NCI-H82 treated with DMSO at 0.1 percent for 48 hours (cell line): ENCODE measurements around the gene ZMYND19.
"Not testable (repeated sequence)": the region's sequence is repeated elsewhere in the genome, so short reads cannot be mapped to it uniquely, and the experiment has no call there.

ENCODE experiments used
- DNase-seq: peaks from one replicate; lab custom pipeline; 2025; ENCODE audit not compliant: unreplicated experiment; lab: John Stamatoyannopoulos, UW

Gene ZMYND19

DNA sequence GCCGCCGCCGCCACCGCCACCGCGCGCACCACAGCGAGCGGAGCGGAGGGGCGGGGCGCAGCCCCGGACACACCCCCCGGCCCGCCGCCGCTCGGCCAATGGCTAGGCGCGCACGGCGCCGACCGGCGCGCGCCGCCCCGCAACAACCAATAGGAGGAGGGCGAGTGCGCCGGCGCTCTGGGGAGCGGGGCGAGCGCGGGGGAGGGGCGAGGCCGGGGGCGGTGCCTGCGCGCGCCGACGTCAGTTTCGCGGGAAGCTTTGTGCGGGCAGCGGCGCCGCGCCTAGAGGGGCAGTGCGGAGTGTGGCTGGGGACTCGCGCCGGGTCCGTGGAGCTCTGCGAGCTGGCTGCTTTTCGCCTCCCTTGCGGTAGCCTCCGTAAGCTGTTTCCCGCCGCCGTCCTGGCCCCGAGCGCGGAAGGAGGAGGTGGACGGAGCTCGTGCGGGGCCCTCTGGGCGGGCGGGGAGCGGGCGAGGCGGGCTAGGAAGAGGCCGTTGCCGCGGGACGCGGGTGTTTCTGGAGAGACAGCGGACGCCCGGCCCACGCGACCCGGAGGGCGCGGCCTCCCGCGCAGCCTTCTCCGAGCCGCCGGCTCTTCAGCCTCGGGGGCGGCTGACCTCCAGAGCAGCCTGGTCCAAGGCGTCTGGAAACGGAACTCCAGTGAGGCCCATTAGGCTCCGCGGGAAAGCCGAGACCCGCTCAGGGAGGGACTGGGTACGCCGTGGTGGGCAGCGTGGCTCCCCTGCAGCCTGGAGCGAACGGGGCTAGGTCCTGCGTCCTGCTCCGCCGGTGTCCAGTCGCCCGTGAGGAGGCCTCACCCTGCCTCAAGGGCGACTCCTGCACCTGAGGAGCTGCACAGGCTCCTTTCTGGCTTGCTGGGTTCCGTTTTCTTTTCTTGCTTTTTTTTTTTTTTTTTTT is at the start of gene ZMYND19:
Gene ZMYND19, minus strand, starts transcription at position 44 of the 915 bp plus-strand sequence. CDS start 249 bp downstream, outside the sequence.
- DNase-seq, result peak; percentile 55

DNA sequence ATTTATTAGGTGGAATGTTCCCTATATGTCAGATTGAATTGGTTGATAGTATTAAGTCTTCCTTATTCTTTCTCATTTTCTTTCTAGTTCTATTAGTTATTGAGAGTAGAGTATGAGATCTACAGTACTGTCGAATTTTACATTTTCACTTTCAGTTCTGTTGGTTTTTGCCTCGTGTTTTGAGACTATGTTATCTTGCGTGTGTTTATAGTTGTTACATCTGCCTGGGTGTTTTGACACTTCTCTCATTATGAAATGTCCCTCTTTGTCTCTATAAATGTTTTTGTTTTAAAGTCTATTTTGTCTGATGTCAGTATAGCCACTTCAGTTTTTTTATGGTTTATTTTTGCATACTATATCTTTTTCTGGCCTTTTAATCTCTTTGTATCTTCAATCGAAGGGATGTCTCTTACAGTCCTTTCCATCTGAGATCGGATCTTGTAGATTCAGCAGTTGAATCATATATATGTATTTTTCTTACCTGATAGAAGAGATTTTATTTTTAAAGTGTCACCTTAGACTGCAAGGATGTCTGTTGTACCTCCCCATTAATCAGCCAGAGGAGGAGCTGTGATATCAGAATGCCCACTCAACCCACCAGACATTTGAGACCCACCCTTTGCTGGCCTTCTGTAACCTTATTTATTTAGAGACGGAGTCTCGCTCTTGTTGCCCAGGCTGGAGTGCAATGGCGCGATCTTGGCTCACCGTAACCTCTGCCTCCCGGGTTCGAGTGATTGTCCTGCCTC is 49.2 kb upstream of the ZMYND19 start:
- DNase-seq, result no peak

DNA sequence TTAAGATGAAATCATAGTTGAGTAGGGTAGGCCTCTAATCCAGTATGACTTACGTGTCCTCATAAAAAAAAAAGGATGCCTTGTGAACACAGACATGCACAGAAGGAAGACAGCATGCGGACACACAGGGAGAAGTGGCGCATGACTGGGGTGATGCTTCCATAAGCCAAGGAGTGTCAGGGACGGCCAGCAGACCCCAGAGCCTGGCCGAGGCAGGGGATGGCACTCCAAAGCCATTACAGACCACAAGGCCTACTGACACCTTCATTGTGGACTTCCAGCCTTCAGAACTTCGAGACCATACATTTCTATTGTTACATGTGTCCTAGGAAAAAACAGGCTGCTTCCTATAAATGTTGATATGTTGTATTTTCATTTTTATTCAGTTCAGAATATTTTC is 48.4 kb upstream of the ZMYND19 start:
- no peak for DNase-seq

DNA sequence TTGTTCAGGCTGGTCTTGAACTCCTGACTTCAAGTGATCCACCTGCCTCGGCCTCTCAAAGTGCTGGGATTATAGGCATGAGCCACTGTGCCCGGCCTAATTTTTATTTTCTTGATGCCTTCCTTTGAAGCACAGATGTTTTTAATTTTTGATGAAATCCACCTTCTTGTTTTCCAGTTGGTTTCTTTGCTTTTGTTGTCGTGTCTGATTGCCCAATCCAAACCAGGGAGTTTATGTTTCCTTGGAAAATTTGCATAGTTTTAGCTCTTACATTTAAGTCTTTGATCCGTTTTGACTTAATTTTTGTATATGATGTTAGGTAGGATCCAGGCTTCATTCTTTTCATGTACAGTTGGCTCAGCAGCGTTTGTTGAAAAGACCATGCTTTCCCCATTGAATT is 43.7 kb upstream of the ZMYND19 start:
- no peak for DNase-seq

DNA sequence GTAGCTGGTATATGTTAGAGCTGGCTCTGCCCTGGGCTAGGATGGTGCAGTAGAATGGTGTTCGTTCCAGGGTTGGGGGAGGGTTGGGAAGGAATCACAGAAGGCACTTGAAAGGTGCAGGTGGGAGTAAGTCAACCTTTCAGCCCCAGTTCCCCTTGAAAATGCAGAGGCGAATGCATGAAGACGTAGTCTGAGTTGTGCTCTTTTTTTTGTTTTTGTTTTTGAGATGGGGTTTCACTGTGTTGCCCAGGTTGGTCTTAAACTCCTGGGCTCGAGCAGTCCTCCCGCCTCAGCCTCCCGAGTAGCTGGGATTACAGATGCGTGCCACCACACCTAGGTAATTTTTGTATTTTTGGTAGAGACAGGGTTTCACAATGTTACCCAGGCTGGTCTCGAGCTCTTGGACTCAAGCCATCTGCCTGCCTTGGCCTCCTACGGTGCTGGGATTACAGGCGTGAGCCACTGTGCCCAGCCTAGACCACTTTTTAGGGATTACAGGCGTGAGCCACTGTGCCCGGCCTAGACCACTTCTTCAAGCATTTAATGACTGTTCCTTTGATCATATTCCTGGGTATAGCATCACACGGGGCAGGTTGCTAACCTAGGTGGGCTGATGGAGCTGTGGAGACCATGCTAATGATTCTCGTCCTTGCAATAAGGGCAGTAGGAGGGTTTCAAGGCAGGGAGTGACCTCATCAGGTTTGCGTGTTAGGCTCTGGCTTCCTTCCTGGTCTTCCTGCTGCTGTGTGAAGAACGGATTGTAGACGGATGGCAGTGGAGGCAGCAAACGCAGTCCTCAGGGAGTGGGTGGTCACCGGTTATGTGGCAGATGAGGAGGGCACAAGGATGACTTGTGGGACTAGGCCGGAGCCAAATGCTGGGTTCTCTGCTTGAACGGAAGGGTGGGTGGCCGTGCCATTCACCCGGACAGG is 42.2 kb upstream of the ZMYND19 start:
- DNase-seq, result no peak

DNA sequence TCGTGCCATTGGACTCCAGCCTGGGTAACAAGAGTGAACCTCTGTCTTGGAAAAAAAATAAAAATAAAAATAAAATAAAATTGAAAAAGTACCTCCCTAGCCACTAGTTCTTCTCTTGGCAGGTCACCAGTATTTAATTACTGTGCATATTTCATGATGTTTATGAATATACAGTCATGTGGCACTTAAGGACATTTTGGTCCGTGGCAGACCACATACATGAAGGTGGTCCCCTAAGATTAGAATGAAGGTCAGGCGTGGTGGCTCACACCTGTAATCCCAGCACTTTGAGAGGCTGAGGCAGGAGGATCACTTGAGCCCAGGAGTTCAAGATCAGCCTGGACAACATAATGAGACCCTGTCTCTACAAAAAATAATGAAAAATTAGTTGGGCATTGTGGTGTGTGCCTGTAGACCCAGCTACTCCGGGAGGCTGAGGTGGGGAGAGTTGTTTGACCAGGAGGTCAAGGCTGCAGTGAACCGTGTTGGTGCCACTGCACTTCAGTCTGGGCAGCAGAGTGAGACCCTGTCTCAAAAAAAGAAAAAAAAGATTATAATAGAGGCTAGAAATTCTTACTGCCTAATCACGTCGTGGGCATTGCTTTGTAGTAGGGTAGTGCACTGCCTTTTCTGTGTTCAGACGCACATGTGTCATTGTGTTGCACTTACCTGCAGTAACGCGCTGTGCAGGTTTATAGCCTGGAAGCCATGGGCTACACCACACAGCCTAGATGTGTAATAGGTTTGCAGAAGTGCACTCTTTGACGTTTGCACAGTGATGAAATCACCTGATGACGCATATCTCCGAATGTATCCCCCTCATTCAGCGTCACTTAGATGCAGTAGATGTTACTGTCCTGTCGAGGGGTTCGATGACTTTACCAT is 41.3 kb upstream of the ZMYND19 start:
- DNase-seq, result no peak

DNA sequence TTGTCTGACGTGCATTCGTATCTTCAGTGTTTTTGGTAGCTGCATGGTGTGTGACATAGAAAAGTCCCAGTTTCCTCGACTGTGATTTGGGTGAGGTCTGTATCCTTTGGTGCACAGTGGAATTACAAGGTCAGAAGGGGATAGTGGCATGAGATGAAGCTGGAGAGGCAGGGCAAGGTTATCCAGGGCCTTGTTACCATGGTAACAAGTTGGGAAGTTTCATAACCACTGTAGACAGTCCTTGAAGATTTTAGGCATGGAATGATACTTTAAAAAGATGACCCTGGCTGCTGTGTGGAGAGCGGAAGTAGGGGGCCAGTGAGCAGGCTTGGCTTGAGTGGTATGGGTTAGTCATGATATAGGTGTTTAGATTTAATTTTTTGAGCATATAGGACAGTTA is 40.4 kb upstream of the ZMYND19 start:
- DNase-seq, result no peak

DNA sequence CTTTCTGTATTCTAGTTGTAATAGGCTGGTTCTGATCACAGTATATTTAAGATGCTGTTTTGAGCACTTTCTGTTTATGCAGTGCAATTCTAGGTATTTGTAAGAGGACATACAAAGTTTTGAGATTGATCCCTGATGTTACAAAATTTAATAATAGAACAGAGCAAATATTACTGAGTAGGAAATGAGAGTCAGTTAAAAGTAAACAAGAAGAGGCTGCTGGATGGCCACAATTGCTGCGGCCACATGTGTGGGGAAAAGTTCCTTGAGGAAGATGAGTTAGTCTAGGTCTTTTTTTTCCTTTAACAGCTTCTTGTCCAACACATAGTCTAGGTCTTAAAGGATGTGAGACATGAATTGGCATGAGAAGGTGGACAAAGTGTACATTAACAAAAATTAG is 39.8 kb upstream of the ZMYND19 start:
- no peak for DNase-seq

DNA sequence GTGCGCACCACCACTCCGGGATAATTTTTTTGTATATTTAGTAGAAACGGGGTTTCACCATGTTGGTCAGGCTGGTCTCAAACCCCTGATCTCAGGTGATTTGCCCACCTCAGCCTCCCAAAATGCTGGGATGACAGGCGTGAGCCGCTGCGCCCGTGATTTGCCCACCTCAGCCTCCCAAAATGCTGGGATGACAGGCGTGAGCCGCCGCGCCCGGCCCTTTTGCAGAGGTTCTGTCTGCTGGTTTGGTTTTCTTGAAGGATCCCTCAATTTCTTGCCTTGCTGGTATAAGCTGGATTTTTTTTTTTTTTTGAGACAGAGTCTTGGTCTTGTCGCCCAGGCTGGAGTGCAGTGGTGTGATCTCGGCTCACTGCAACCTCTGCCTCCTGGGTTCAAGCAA is 37.1 kb upstream of the ZMYND19 start:
- not testable (repeated sequence) for DNase-seq

DNA sequence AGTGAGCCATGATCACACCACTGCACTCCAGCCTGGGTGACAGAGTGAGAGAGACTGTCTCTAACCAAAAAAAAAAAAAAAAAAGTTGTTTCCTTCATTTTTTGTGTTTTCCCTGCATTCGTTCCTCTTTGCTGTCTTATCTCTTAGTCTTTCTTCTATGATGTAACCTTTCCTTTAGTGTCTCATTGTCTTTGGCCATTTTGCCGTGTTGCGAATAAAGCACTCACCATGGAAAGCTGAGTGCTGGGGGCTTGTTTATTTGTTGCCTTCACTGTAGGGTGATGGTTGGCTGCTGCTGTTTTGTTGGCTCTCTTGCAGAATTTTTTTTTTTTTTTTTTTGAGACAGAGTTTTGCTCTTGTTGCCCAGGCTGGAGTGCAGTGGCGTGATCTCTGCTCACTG is 36.2 kb upstream of the ZMYND19 start:
- no peak for DNase-seq

DNA sequence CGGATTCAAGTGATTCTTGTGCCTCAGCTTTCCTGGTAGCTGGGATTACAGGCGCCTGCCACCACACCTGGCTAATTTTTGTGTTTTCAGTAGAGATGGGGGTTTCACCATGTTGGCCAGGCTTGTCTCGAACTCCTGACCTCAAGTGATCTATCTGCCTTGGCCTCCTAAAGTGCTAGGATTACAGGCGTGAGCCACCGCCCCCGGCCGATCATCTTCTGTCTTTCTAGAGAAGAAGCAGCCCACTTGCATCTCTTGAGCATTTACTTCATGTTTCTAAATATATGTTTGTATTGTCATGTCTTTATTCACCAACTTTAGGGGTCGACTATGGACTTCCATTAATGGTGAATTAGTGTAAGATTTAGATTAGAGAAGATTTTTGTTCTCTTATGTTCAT is 31.9 kb upstream of the ZMYND19 start:
- not testable (repeated sequence) for DNase-seq

DNA sequence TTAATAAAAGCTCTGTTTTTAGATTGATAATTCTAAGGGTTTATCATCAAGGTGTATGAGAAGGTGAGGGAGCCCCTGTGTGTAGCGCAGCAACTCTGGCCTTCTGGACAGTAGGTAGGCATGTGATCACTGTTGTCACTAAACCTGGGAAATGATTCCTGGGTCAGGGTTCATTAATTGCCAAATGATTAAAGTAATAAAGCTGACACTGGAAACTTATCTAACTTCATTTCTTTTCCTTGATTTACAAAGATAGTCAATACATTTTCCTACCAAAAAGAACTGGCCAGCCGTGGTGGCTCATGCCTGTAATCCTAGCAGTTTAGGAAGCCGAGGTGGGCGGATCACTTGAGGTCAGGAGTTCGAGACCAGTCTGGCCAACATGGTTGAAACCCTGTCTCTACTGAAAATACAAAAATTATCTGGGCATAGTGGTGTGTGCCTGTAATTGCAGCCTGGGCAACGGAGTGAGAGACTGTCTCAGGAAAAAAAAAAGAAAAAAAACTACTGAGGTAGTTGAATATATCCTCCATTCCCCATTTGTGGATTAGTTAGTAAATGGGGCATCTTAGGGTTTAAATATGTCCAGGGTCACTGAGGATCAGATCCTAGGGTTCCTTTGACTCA is 30.9 kb upstream of the ZMYND19 start:
- no peak for DNase-seq

DNA sequence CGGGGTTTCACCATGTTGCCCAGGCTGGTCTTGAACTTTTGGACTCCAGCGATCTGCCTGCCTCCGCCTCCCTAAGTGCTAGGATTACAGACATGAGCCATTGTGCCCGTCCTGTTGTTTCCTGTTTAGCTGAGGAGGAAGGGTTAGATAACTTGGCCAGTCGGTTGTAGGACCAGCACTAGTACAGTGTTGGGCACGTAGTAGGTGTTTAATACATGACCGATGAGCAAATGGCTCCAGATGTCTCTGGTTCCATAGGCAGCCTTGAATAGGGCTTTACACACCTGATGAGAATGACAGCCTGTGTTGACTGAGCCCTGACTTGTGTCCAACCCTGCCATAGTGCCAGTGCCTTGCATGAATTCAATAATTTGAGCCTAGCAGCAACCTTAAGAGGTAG is 30.3 kb upstream of the ZMYND19 start:
- DNase-seq, result no peak

DNA sequence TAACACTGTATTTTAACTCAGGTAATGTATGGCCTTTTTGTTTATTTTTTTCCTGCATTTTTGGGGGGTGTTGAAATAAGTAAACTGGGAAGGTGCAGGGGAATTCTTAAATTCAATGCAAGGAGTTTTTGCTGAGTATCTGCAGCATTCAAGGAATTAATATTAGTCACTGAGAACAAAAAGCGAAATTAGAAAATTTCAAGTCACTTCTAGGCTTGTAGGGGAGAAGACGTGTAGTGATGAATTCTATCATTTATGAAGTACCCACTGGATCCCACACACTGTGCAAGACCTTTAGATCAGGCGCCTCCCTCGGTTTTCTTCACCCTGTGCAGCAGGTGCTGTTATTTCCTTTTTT is 29.7 kb upstream of the ZMYND19 start:
- DNase-seq, result no peak

DNA sequence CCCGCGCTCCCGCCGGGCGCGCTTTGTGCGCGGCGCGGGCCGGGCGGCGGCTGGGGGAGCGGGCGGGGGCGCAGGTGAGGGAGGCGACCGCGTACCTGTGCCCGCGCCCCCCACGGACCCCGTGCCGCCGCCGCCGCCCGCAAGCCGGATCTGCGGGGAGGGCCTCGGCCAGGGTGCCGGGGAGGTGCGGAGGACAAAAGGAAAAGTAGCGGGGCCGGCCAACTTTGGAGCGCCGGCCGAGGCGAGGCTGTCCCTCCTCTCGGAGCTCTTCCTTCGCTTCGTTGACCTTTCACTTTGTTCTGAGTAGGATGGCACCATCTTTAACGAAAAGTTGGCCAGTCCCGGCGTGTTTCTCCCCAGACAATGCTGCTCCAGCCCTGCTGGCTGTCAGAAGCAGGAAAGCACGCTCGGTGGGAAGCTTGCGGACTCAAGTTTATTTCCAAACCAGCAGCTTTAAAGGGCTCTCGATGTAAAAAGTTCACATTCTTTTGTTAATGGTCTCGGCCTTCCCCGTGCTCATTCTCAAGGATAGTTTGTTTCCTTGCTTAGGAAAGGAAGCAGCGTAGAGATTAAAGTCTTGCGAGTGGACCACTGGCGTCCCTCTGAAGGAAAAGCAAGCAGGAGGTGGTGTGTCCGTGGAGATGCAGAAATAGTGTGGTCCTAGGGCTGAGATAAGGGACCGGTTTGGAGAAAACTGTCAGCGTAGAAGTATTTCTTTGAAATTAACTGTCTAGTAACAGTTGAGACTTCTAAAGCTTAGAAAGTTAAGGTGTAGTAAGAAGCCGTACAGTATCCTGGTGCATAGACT is 29.1 kb upstream of the ZMYND19 start:
- no peak for DNase-seq

DNA sequence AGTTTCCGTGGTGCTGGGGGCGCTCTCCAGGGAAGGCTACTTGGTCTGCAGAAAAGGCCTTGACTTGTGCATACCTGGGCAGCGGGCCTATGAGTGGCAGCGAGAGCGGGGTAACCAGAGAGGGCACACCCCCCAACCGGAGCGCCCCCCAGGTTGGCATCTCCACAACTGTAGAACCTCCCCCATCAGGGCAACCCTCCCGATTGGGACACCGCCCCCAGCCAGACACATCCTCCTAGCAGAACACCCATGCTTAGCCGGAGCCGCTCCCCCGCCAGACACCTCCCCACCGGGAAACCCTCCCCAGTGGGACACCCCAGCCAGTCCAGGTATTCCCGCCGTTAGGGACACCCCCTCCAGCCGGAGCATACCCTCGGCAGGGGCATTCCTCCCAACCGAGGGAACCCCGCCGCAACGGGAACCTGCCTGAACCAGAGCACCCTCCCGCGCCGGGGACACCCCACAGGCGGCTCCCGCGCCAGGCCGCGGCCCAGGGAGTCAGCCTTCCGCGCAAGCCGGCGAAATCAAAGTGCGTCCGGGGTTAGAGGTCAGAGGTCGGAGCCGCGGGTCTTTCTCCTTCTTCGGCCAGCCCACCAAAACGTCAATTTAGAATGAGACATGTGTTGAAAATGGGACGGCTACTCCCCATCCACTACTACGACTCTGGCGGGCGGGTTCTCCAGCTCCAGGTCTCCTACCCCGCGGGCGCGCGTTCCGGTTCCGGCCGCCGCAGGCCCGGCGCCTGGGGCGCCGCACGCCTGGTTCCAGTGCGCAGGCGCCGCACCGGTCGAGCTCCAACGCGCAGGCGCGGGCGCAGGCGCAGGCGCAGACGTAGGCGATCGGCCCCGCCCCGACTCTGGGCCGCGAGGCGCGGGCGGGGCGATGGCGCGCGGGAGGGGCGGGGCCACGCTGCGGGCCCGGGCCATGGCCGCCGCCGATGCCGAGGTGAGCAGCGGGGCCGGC is 28.1 kb upstream of the ZMYND19 start, which contains the start of gene EHMT1:
Gene EHMT1, plus strand, starts transcription at position 901 of the 963 bp plus-strand sequence. Its CDS starts 24 bp downstream, at position 925.
- DNase-seq, result peak; percentile 35

DNA sequence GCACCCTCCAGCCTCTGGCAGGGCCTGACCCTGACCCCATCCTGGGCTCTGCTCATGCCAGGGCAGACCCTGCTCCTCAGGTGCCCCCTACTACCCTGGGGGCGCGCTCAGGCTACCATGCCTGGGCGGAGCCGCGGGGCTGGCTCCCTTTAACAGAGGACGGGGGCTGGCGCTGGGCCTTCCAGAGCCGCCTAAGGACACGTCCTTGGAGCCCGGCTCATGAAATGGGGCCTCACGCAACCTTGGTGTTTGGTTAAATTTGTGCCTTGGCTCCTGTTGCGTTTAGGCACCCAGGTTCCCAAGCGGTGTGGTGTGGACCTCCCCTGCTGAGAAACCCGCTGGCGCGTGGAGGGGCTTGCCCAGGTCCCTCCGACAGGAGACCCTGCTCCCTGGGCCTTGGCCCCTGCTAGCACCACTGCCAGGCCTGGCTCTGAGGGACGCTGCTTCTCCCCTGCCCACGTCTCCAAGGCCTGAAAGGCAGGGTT is 25.1 kb upstream of the ZMYND19 start:
- DNase-seq, result no peak
